K562 (cell line): Measurements from ENCODE around the gene SETD4. TPM values are rescaled to one million over a fixed set of nuclear protein-coding genes. Genes with fewer than 3 reads are reported as not detected.

Source experiments
- ADNP ChIP-seq: fragments of 200-800 bp; sonication (Bioruptor generic); IDR thresholded peaks from 2 replicates; pipeline ENCODE4 v1.6.1; 2016; ENCODE audit warnings: missing genetic modification characterization, missing compliant biosample characterization
- ARHGAP35 ChIP-seq: fragments of 450-650 bp; IDR thresholded peaks from 2 replicates; pipeline ENCODE4 v1.6.1; 2018; ENCODE audit not compliant: partially characterized antibody
- ARID2 ChIP-seq: fragments of 450-650 bp; IDR thresholded peaks from 2 replicates; pipeline ENCODE4 v1.6.1; 2017; ENCODE audit warnings: antibody characterized with exemption, mild to moderate bottlenecking
- DNMT1 ChIP-seq: fragments of 450-650 bp; IDR thresholded peaks from 2 replicates; pipeline ENCODE4 v1.6.1; 2016; ENCODE audit warnings: antibody characterized with exemption, mild to moderate bottlenecking
- ESRRA ChIP-seq: fragments of 450-650 bp; IDR thresholded peaks from 2 replicates; pipeline ENCODE4 v1.6.1; 2014; ENCODE audit warnings: low read depth, mild to moderate bottlenecking, moderate library complexity, borderline replicate concordance
- ETS2 ChIP-seq: IDR thresholded peaks from 2 replicates; pipeline ENCODE4 v1.6.1; 2016; ENCODE audit warnings: borderline replicate concordance, missing genetic modification characterization, mild to moderate bottlenecking, moderate library complexity, missing compliant biosample characterization; ENCODE audit not compliant: poor library complexity, severe bottlenecking
- FOSL1 ChIP-seq: fragments of 200-800 bp; sonication (Bioruptor generic); conservative IDR thresholded peaks from 2 replicates; pipeline ENCODE4 v1.6.1; 2016; ENCODE audit warnings: missing genetic modification characterization, missing compliant biosample characterization
- GABPB1 ChIP-seq: sonication (generic); formaldehyde crosslinking; IDR thresholded peaks from 2 replicates; pipeline ENCODE4 v1.8.0; 2022; ENCODE audit warnings: mild to moderate bottlenecking, missing genetic modification reagents
- NFIC ChIP-seq: fragments of 450-650 bp; IDR thresholded peaks from 2 replicates; pipeline ENCODE4 v1.6.1; 2017; ENCODE audit warnings: mild to moderate bottlenecking, inconsistent platforms
- NFIX ChIP-seq: fragments of 250-450 bp; sonication (Bioruptor Pico); IDR thresholded peaks from 2 replicates; pipeline ENCODE4 v1.4.0; 2020; ENCODE audit warnings: low read depth, mild to moderate bottlenecking, moderate library complexity
- NR2F6 ChIP-seq: fragments of 450-650 bp; formaldehyde crosslinking; IDR thresholded peaks from 2 replicates; pipeline ENCODE4 v1.4.0; 2020; ENCODE audit warnings: mild to moderate bottlenecking
- SPI1 ChIP-seq: IDR thresholded peaks from 2 replicates; pipeline ENCODE4 v1.6.1; 2011; ENCODE audit warnings: low read depth, low read length, control low read depth, borderline replicate concordance
- ZBTB17 ChIP-seq: fragments of 450-650 bp; formaldehyde crosslinking; IDR thresholded peaks from 2 replicates; pipeline ENCODE4 v1.4.0; 2020; ENCODE audit warnings: mild to moderate bottlenecking
- ZNF347 ChIP-seq: fragments of 450-650 bp; formaldehyde crosslinking; IDR thresholded peaks from 2 replicates; pipeline ENCODE4 v1.4.0; 2020; ENCODE audit warnings: low read depth, mild to moderate bottlenecking, moderate library complexity
- ZNF668 ChIP-seq: fragments of 250-450 bp; sonication (Bioruptor Pico); IDR thresholded peaks from 2 replicates; pipeline ENCODE4 v1.8.0; 2022; ENCODE audit warnings: mild to moderate bottlenecking, inconsistent platforms
- polyA plus RNA-seq, 8 experiments: library from polyadenylated mRNA; depleted of rRNA in 4 of 8; stranded (reverse) in 5 of 8; unstranded in 3 of 8; fragments of >200 nt; fragmentation: Nextera tagmentation in 2 of 8; fragmentation: Illumina TruSeq in 1 of 8; extraction: Ambion mirVana in 2 of 8; extraction: Trizol in 1 of 8; gene quantifications; 2 replicates each; pipeline versions ENCODE4 v1.2.1 to v1.2.3, GENCODE V29; 2011 to 2014; ENCODE audit warnings: inconsistent platforms in 1 of 8, missing spikeins in 1 of 8
- total RNA-seq, 7 experiments: library from RNA; depleted of rRNA in 6 of 7; stranded (reverse); fragments of >200 nt in 6 of 7; fragmentation: Illumina TruSeq in 2 of 7; extraction: Trizol in 2 of 7; gene quantifications; 2 replicates each; pipeline versions ENCODE4 v1.2.1 to v1.2.3, GENCODE V29; 2011 to 2021; ENCODE audit warnings: low replicate concordance in 1 of 7
- TF ChIP-seq, protein P1 (sequence below): sonication (generic); formaldehyde crosslinking; IDR thresholded peaks from 2 replicates; pipeline ENCODE4 v1.8.0; 2023; ENCODE audit warnings: mild to moderate bottlenecking, missing genetic modification reagents
- TF ChIP-seq, protein P2 (sequence below): sonication (generic); formaldehyde crosslinking; IDR thresholded peaks from 2 replicates; pipeline ENCODE4 v1.8.0; 2022; ENCODE audit warnings: missing genetic modification reagents, mild to moderate bottlenecking, borderline replicate concordance
- TF ChIP-seq, protein P3 (sequence below): fragments of 450-650 bp; formaldehyde crosslinking; IDR thresholded peaks from 2 replicates; pipeline ENCODE4 v1.4.0; 2020; ENCODE audit warnings: mild to moderate bottlenecking
- TF ChIP-seq, protein P4 (sequence below): sonication (generic); formaldehyde crosslinking; IDR thresholded peaks from 2 replicates; pipeline ENCODE4 v1.9.0; 2022; ENCODE audit warnings: mild to moderate bottlenecking, missing genetic modification reagents
- TF ChIP-seq, protein P5 (sequence below), 2 experiments: fragments of 450-650 bp in 1 of 2; sonication (generic) in 1 of 2; formaldehyde crosslinking; conservative IDR thresholded peaks; 2 replicates each; pipeline versions ENCODE4 v1.4.0 to v1.8.1; 2020 to 2022; ENCODE audit warnings: mild to moderate bottlenecking in 1 of 2, missing genetic modification reagents in 1 of 2
- TF ChIP-seq, protein P6 (sequence below): sonication (generic); formaldehyde crosslinking; IDR thresholded peaks from 2 replicates; pipeline ENCODE4 v1.8.1; 2022; ENCODE audit warnings: missing genetic modification reagents

SETD4 gene
- total and polyA plus RNA-seq, 9 of the 15 experiments (the other 6 are each of a cell fraction or from before 2014, with no cell fraction given) = 16.1 to 51.3 (median 25.7) TPM

DNA sequence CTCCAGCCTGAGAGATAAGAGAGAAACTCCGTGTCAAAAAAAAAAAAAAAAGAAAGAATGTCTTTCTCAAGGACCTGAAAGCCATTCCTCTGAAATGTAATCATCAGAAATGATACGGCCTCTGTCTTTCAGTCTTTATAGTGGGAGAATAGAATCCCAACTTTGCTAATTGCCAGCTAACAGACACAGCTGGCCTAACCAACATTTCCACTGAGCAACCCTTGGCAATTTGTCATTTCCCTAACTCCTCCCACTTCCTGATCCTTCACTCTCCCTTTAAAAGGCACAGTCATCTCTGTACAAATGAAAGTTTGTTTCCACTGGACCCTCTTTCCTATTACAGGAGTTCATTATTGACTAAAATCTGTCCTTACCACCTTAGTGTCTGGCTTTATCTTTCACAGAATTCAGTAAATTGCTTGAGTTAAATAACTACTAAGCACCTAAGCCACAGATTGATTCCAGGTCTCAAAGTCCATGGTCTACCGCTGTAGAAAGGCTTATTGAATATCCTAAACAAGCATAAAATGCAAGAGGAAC is 5.2 kb upstream of the SETD4 start (continued):
- TF ChIP-seq, protein P1, sequence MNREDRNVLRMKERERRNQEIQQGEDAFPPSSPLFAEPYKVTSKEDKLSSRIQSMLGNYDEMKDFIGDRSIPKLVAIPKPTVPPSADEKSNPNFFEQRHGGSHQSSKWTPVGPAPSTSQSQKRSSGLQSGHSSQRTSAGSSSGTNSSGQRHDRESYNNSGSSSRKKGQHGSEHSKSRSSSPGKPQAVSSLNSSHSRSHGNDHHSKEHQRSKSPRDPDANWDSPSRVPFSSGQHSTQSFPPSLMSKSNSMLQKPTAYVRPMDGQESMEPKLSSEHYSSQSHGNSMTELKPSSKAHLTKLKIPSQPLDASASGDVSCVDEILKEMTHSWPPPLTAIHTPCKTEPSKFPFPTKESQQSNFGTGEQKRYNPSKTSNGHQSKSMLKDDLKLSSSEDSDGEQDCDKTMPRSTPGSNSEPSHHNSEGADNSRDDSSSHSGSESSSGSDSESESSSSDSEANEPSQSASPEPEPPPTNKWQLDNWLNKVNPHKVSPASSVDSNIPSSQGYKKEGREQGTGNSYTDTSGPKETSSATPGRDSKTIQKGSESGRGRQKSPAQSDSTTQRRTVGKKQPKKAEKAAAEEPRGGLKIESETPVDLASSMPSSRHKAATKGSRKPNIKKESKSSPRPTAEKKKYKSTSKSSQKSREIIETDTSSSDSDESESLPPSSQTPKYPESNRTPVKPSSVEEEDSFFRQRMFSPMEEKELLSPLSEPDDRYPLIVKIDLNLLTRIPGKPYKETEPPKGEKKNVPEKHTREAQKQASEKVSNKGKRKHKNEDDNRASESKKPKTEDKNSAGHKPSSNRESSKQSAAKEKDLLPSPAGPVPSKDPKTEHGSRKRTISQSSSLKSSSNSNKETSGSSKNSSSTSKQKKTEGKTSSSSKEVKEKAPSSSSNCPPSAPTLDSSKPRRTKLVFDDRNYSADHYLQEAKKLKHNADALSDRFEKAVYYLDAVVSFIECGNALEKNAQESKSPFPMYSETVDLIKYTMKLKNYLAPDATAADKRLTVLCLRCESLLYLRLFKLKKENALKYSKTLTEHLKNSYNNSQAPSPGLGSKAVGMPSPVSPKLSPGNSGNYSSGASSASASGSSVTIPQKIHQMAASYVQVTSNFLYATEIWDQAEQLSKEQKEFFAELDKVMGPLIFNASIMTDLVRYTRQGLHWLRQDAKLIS = no peak
- TF ChIP-seq SPI1 (peak; percentile 65; the same call in 1 of the 2 replicates), ZBTB17 (CRISPR knock-in tag) (no peak), NFIX (CRISPR knock-in tag) (no peak), ETS2 (tag) (no peak), ESRRA (no peak), ARID2 (no peak), FOSL1 (tag) (no peak), ZNF347 (CRISPR knock-in tag) (no peak), ZNF668 (CRISPR knock-in tag) (no peak), NR2F6 (CRISPR knock-in tag) (no peak), GABPB1 (CRISPR knock-in tag) (no peak), NFIC (peak; percentile 27; the same call in 1 of the 2 replicates), ARHGAP35 (no peak), DNMT1 (no peak), ADNP (tag) (peak; percentile 79)
- TF ChIP-seq, protein P2, sequence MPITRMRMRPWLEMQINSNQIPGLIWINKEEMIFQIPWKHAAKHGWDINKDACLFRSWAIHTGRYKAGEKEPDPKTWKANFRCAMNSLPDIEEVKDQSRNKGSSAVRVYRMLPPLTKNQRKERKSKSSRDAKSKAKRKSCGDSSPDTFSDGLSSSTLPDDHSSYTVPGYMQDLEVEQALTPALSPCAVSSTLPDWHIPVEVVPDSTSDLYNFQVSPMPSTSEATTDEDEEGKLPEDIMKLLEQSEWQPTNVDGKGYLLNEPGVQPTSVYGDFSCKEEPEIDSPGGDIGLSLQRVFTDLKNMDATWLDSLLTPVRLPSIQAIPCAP = no peak
- TF ChIP-seq, protein P3, sequence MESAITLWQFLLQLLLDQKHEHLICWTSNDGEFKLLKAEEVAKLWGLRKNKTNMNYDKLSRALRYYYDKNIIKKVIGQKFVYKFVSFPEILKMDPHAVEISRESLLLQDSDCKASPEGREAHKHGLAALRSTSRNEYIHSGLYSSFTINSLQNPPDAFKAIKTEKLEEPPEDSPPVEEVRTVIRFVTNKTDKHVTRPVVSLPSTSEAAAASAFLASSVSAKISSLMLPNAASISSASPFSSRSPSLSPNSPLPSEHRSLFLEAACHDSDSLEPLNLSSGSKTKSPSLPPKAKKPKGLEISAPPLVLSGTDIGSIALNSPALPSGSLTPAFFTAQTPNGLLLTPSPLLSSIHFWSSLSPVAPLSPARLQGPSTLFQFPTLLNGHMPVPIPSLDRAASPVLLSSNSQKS (CRISPR knock-in tag) = no peak
- TF ChIP-seq, protein P4, sequence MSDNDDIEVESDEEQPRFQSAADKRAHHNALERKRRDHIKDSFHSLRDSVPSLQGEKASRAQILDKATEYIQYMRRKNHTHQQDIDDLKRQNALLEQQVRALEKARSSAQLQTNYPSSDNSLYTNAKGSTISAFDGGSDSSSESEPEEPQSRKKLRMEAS (CRISPR knock-in tag) = no peak
- TF ChIP-seq, protein P5, sequence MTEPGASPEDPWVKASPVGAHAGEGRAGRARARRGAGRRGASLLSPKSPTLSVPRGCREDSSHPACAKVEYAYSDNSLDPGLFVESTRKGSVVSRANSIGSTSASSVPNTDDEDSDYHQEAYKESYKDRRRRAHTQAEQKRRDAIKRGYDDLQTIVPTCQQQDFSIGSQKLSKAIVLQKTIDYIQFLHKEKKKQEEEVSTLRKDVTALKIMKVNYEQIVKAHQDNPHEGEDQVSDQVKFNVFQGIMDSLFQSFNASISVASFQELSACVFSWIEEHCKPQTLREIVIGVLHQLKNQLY (CRISPR knock-in tag; conservative IDR thresholded peaks at IDR 0.05) = no peak
- TF ChIP-seq, protein P6, sequence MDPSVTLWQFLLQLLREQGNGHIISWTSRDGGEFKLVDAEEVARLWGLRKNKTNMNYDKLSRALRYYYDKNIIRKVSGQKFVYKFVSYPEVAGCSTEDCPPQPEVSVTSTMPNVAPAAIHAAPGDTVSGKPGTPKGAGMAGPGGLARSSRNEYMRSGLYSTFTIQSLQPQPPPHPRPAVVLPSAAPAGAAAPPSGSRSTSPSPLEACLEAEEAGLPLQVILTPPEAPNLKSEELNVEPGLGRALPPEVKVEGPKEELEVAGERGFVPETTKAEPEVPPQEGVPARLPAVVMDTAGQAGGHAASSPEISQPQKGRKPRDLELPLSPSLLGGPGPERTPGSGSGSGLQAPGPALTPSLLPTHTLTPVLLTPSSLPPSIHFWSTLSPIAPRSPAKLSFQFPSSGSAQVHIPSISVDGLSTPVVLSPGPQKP (CRISPR knock-in tag) = no peak
